CD4-positive, alpha-beta T cell (primary cell): ENCODE results near the gene SMIM28. TPM values are rescaled to one million over a fixed set of nuclear protein-coding genes. Genes with fewer than 3 reads are reported as not detected.

Experiments used
- ATAC-seq: fragments of 200-7000 bp; cut with Tn5 transposase; one replicate; pipeline ENCODE4 v1.10.0; 2022; ENCODE audit warnings: mild to moderate bottlenecking; ENCODE audit not compliant: poor library complexity
- CTCF ChIA-PET: fragments of 350-600 bp; sonication (Branson Sonifier 250); formaldehyde crosslinking; loops from one replicate; lab custom pipeline; 2021; ENCODE audit warnings: antibody characterized with exemption, inconsistent platforms; lab: Charles Lee
- POLR2A ChIA-PET: fragments of 350-600 bp; sonication (Branson Sonifier 250); formaldehyde crosslinking; loops from one replicate; lab custom pipeline; 2021; ENCODE audit warnings: antibody characterized with exemption, inconsistent platforms; lab: Charles Lee
- DNase-seq, 14 experiments: peaks; one replicate each; pipeline ENCODE4 v3.0.0-alpha.2; 2013 to 2020; ENCODE audit warnings: mixed read lengths in 2 of 14
- H3K27ac ChIP-seq, 2 donors: one replicate each; pipeline versions ENCODE4 v1.5.1 to v1.7.0; 2013; ENCODE audit warnings: low read length in 2 of 2, low read depth in 1 of 2, mild to moderate bottlenecking in 1 of 2
- H3K27me3 ChIP-seq, 2 experiments: 1 replicate in 1 of 2; 2 replicates in 1 of 2; pipeline versions ENCODE4 v1.6.1 to v1.7.0; 2013; ENCODE audit warnings: low read length in 2 of 2, control low read depth in 1 of 2, mild to moderate bottlenecking in 1 of 2, moderate library complexity in 1 of 2; ENCODE audit not compliant: insufficient read depth in 2 of 2, control insufficient read depth in 1 of 2
- H3K36me3 ChIP-seq: one replicate; pipeline ENCODE4 v1.6.1; 2013; ENCODE audit warnings: low read length, control low read depth; ENCODE audit not compliant: insufficient read depth
- H3K4me1 ChIP-seq: one replicate; pipeline ENCODE4 v1.6.1; 2013; ENCODE audit warnings: low read length, control low read depth; ENCODE audit not compliant: insufficient read depth
- H3K4me3 ChIP-seq: one replicate; pipeline ENCODE4 v1.5.1; 2013; ENCODE audit warnings: mild to moderate bottlenecking, low read length, moderate library complexity
- H3K9me3 ChIP-seq, 2 experiments: 1 replicate in 1 of 2; 2 replicates in 1 of 2; pipeline versions ENCODE4 v1.6.1 to v1.7.0; 2013; ENCODE audit warnings: low read length in 2 of 2, mild to moderate bottlenecking in 2 of 2, control low read depth in 1 of 2, moderate library complexity in 1 of 2; ENCODE audit not compliant: control insufficient read depth in 1 of 2, insufficient read depth in 1 of 2
- H3K27ac Mint-ChIP-seq: one replicate; pipeline ENCODE4 v1.8.0; 2020; ENCODE audit warnings: mixed read lengths
- H3K27me3 Mint-ChIP-seq: one replicate; pipeline ENCODE4 v1.8.0; 2021; ENCODE audit warnings: mixed read lengths
- H3K36me3 Mint-ChIP-seq: one replicate; pipeline ENCODE4 v1.8.0; 2021; ENCODE audit warnings: low read depth, mixed read lengths
- H3K4me1 Mint-ChIP-seq: one replicate; pipeline ENCODE4 v1.8.0; 2021; ENCODE audit warnings: low read depth, mixed read lengths
- H3K4me3 Mint-ChIP-seq: one replicate; pipeline ENCODE4 v1.8.0; 2020; ENCODE audit warnings: mild to moderate bottlenecking, mixed read lengths
- H3K9me3 Mint-ChIP-seq: one replicate; pipeline ENCODE4 v1.8.0; 2020; ENCODE audit warnings: mixed read lengths
- CTCF ChIP-seq: fragments of 200-600 bp; IDR thresholded peaks from one replicate; pipeline ENCODE4 v1.8.0; 2022; ENCODE audit warnings: antibody characterized with exemption, mild to moderate bottlenecking
- intact Hi-C, 2 experiments: fragments of 100-400 bp; cut with DNase I in 1 of 2; cut with micrococcal nuclease in 1 of 2; formaldehyde crosslinking; loops; one replicate each; pipeline versions ENCODE4 v1.15.1 to v1.9.0; 2023 to 2025; cut with DNase I, micrococcal nuclease
- total RNA-seq, 174 experiments: library from RNA in 2 of 174; stranded (reverse) in 2 of 174; gene quantifications; one replicate each; pipeline ENCODE4 v1.2.3 and lab custom pipeline; 2021 to 2026

SMIM28 gene
- total RNA-seq, 2 experiments from 2014 or later, result not detected

- no peaks in the 10 kb centered on the region for H3K4me1 Mint-ChIP-seq
- Histone ChIP-seq H3K9me3 (no peaks in the 10 kb centered on the region), H3K27me3 (no peaks in the 10 kb centered on the region), H3K4me1 (no peaks in the 10 kb centered on the region), H3K4me3 (no peak overlapping the region), H3K36me3 (no peaks in the 10 kb centered on the region), H3K27ac (no peak overlapping the region)
- H3K36me3 Mint-ChIP-seq, result no peaks in the 10 kb centered on the region
- ATAC-seq (no peak), DNase-seq (no peak)
- H3K27me3 Mint-ChIP-seq, result peaks cover 8% of the 10 kb centered on the region
- TF ChIP-seq CTCF, result no peak
- intact Hi-C loops, result no loop called here
- CTCF ChIA-PET, result no interaction called here
- H3K27ac Mint-ChIP-seq, result no peak overlapping the region
- POLR2A ChIA-PET, result no interaction called here
- no peak overlapping the region for H3K4me3 Mint-ChIP-seq
- no peaks in the 10 kb centered on the region for H3K9me3 Mint-ChIP-seq
Measured at GRCh38 chr6:138377042-138377441, 663 bp upstream of the SMIM28 start.

- H3K36me3 Mint-ChIP-seq, result no peaks in the 10 kb centered on the region
- H3K27ac Mint-ChIP-seq, result no peak overlapping the region
- CTCF ChIA-PET, result no interaction called here
- intact Hi-C loops, result no loop called here
- Histone ChIP-seq H3K4me1 (no peaks in the 10 kb centered on the region), H3K9me3 (no peaks in the 10 kb centered on the region), H3K27ac (no peak overlapping the region), H3K27me3 (no peaks in the 10 kb centered on the region), H3K36me3 (no peaks in the 10 kb centered on the region), H3K4me3 (no peak overlapping the region)
- DNase-seq (no peak), ATAC-seq (no peak)
- peaks cover 8% of the 10 kb centered on the region for H3K27me3 Mint-ChIP-seq
- H3K4me3 Mint-ChIP-seq, result no peak overlapping the region
- POLR2A ChIA-PET, result no interaction called here
- TF ChIP-seq CTCF, result no peak
- no peaks in the 10 kb centered on the region for H3K4me1 Mint-ChIP-seq
- no peaks in the 10 kb centered on the region for H3K9me3 Mint-ChIP-seq
Measured at GRCh38 chr6:138378463-138378862, 758 bp downstream of the SMIM28 start.

- ChIA-PET CTCF (no interaction called here), POLR2A (no interaction called here)
Measured at GRCh38 chr6:138382498-138383265, 5.0 kb downstream of the SMIM28 start.

More at GRCh38 chr6:138382498-138383265, 5.0 kb downstream of the SMIM28 start:
- peaks cover 2% of the 10 kb centered on the region for H3K27me3 Mint-ChIP-seq
- H3K4me3 Mint-ChIP-seq, result no peak overlapping the region
- no peak overlapping the region for H3K27ac ChIP-seq
- no peaks in the 10 kb centered on the region for H3K9me3 Mint-ChIP-seq
- no peaks in the 10 kb centered on the region for H3K9me3 ChIP-seq
- H3K4me3 ChIP-seq, result no peak overlapping the region
- intact Hi-C loops, result no loop called here
- H3K4me1 Mint-ChIP-seq, result no peaks in the 10 kb centered on the region
- no peaks in the 10 kb centered on the region for H3K36me3 Mint-ChIP-seq
- H3K27me3 ChIP-seq, result peaks cover 0 to 4% of the 10 kb centered on the region in 2 experiments
- H3K4me1 ChIP-seq, result no peaks in the 10 kb centered on the region
- TF ChIP-seq CTCF, result no peak
- DNase-seq (no peak), ATAC-seq (no peak)
- H3K27ac Mint-ChIP-seq, result no peak overlapping the region
- H3K36me3 ChIP-seq, result no peaks in the 10 kb centered on the region
